Epithelial cell of esophagus (primary cell): Measurements from ENCODE around the gene PDCD10.
A peak's percentile ranks its signal among the peaks of the same experiment; 100 is the strongest.

ENCODE experiments used
- DNase-seq: peaks from one replicate; pipeline ENCODE4 v3.0.0; 2010; ENCODE audit warnings: low read depth
- H3K4me3 ChIP-seq: 2 replicates; pipeline ENCODE4 v1.5.1; 2011; ENCODE audit warnings: mild to moderate bottlenecking, low read length, control low read depth
- TF ChIP-seq, protein P1 (sequence below): IDR thresholded peaks from 2 replicates; pipeline ENCODE4 v1.5.1; 2011; ENCODE audit warnings: low read depth, mild to moderate bottlenecking, low read length, control low read depth, inconsistent platforms; ENCODE audit not compliant: insufficient read depth; ENCODE audit errors: missing control alignments

PDCD10 gene

DNA sequence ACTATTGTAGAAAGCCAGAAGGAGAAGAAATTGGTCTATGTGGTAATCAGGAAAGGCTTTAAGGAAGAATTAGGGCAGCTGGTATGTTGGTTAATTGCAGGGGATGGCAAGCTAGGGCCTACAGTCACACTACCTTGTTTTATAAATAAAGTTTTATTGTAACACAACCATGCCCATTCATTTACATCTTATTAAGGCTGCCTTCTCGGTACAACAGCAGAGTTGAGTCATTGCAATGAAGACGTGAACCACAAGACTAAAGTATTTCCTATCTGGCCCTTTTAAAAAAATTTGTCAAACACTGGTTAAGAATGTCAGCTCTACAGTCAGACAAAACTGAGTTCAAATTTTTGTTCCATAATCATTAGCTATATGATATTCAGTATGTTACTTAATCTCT, 9.1 kb upstream of the PDCD10 start:
- no peak overlapping the region for H3K4me3 ChIP-seq
- TF ChIP-seq, protein P1, sequence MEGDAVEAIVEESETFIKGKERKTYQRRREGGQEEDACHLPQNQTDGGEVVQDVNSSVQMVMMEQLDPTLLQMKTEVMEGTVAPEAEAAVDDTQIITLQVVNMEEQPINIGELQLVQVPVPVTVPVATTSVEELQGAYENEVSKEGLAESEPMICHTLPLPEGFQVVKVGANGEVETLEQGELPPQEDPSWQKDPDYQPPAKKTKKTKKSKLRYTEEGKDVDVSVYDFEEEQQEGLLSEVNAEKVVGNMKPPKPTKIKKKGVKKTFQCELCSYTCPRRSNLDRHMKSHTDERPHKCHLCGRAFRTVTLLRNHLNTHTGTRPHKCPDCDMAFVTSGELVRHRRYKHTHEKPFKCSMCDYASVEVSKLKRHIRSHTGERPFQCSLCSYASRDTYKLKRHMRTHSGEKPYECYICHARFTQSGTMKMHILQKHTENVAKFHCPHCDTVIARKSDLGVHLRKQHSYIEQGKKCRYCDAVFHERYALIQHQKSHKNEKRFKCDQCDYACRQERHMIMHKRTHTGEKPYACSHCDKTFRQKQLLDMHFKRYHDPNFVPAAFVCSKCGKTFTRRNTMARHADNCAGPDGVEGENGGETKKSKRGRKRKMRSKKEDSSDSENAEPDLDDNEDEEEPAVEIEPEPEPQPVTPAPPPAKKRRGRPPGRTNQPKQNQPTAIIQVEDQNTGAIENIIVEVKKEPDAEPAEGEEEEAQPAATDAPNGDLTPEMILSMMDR: no peak
- no peak for DNase-seq

DNA sequence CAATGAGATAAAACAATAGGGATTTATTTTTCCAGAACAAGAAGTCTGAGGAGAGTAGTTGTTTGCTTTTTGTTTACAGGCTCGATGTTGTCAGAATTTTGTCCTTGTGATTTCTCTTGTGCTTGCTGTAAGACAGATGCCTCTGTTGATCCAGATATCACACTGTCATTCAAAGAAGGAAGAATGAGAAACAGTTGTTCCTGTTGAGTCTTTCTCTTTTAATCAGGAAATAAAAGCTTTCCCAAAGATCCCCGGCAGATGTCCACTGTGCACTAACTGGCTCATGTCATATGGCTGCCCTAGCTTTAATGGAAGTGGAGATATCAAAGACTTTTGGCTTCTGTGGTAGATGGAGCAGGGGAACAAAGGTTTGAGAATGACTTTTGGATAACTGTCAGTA, 7.6 kb upstream of the PDCD10 start:
- no peak overlapping the region for H3K4me3 ChIP-seq
- TF ChIP-seq, protein P1: no peak
- no peak for DNase-seq

DNA sequence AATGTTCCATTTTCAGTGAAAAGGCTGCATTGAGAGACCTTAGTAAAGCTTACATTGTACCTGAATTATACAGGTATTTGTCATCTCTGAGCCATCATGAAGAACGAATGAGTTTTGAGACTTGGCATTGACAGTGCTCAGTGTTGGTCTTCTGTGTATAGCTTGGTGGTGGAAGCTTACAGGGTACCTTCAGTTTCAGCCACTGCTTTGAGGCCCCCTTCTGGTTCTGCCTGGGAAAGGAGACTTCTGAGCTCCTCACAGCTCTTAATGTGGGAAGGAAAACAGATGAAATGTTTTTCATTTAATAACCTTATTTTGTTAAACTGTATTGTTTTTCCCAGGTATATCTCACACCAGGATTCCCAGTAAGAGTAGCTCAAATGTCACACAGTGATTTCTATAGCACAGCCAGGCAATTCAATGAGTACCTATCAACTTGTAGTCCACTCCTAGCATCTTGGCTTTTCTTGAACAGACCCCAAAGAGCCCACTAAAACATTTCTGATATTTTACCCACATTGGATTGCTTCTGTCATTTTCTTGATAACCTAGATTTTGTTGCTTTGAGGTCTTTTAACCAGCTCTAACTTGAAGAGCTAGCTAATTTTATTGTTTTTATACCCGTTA, 6.4 kb upstream of the PDCD10 start:
- TF ChIP-seq, protein P1: peak; percentile 49
- peak; percentile 48 for DNase-seq
- no peak overlapping the region for H3K4me3 ChIP-seq

DNA sequence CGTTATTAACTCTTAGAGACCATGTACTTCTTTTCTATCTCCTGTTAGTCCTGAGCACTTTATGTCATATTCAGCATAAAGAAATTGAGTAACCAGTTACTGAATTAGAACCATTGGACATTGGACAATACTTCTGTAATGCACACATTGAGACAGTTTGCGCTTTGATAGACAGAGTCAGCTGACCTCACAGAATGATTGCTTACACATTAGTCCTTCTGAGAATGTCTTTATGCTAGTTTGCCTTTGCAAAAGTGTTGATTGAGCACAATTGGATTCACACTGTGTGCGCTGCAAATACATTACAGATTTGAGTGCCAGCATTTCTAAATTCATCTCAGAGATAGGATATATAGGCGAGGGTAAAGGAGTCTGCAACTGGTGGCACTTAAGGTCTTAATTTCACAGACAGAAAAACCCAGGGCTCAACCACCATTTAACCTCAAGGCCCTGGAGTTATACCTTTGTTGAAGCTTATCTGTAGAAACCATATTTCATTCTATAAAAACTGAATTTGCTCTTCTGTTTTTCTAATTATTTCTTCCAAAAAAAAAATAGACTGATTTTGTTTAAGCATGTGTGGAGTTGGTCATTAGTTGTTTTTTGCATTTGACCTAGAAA, 4.6 kb upstream of the PDCD10 start:
- no peak for DNase-seq
- no peak overlapping the region for H3K4me3 ChIP-seq
- TF ChIP-seq, protein P1: no peak

DNA sequence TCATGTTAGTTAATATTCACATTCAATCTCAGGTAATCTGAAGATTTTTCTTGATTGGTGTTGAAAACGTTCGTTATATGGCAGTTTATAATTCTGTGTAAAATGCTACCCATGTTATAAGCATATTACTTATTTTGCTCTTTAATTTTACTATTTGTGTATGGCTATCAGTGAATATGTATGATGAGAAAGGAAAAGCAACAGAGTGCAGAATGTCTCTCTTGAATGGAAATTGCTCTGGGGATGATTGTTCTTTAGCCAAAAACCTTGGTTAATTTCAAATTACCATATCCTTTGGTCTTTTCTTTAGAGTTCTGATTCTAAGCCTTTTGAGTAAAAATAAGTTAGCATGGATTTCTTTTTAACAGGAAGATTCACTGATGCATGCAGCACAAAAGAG, 3.3 kb upstream of the PDCD10 start:
- H3K4me3 ChIP-seq: no peak overlapping the region
- TF ChIP-seq, protein P1: no peak
- no peak for DNase-seq

DNA sequence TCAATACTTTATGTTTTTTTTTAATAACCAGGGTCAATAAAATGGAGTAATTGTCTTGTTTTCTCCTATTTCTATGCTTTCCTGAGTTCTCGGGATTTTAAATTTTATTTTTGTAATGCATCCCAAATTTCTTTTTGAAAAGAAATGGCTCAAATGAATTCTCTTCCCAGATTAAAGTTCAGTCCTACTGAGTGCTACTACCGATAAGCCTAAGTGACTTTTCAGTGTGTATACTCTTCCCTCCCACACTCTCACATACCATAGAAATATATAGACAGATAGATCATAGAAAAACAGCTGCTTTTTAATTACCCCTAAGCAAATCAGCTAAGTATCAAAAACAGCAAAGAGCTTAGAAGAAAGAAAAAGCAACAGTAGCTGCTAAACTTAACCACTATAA, 2.3 kb upstream of the PDCD10 start:
- TF ChIP-seq, protein P1: no peak
- DNase-seq: no peak
- H3K4me3 ChIP-seq: no peak overlapping the region

DNA sequence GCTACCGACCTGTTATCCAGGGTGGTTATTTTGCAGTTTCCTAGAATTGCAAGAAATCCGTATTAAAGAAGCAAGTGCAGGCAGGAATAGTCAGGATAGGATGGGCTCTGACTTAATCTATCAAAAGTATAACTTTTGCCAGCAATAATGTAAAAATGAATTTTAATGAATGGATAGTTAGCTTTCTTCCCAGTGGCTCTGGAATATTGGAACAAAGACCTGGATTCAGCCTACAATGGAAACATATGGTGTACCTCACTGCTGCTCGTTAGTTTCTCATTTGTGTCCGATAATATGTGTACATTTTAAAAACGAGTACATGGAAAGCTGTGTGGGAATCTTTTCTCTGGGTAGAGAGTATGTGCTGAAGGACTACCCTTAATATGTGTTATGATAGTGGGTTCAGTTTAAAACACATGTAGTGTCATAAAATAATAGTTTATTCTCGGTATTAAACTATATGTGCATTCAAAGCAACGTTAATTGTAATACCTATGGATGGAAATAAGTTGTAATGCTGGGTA, 1.6 kb upstream of the PDCD10 start:
- DNase-seq: no peak
- TF ChIP-seq, protein P1: no peak
- peak overlapping the region; percentile 94 for H3K4me3 ChIP-seq
